ENCODE measurements around the gene APOO.

Gene APOO

GRCh38 chrX:23907498-23908218 is at the start of gene APOO, which contains the start of gene CXorf58:
Gene APOO (minus strand): TSS chrX:23907938. CDS start chrX:23907702, 236 bp downstream.
Gene CXorf58 (plus strand): TSS chrX:23908006. CDS start chrX:23910303, 2,297 bp downstream.
- DNase-seq (ENCODE audit: low read depth in 2 of 2), result peak; percentile 87

DNA sequence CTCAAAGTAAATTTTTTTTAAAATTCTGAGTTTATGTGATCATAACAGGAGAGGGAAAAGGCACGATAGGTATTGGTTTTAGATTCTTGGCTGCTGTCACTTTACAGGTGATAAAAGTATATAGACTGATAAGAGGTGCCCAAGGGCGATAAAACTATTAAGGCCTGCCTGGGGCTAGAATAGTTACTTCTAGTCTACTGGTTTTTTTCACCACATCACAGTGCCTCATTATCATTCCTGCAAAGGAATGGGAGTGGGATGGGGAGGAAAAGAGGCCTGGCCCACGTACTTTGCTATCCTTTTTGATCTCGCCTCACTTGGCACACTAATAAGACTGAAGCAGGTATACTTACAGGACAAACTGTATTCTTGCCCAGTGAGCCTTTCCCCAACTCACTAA is 46.7 kb upstream of the APOO start:
- no peak for DNase-seq (ENCODE audit: low read depth in 2 of 2)

GRCh38 chrX:23953908-23954269 is 46.2 kb upstream of the APOO start:
- DNase-seq (ENCODE audit: low read depth in 2 of 2), result no peak

DNA sequence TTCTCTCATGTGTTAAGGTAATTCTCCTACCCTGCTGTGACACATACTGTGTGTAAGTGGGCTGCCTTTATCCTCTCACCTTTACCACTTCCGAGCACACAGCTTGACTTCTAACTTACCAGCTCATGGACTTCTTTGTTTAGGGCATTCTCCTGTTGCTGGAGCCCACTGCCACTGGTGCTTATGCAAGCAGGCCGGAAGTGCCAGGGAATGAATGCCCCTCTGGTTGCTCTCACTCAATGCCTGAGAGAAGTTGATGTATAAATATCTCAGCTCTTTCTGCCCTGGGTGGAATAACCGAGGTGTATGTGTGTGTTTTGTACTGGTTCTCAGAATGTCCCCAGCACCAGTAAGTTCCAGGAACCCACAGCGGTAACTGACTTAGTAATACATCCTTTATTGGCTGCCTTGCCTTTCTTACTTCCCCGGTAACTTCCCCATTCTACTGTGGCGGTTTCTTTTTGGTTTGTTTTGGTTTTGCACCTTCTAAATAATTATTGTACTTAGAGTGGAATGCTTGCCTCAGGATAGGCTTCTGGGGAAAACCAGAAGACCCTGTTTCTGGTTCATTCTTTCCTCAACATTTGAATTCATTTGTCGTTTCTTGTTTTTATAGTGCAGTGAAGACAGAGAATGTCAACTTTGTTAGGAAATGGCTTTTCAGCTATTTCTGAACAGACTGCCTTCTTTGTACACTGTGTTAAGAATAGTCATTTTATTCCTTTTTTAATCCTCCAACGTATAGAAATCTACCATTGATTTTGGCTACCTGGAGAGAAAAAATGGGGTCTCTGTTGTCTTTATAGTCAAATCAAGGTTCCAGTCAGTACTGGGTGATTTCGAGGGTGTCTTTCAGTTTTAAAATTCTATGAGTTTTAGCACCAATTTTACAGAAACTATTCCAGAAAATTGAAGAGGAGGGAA is 45.5 kb upstream of the APOO start:
- DNase-seq (ENCODE audit: low read depth in 2 of 2), result peak in 1 of 2 donors; percentile 7

DNA sequence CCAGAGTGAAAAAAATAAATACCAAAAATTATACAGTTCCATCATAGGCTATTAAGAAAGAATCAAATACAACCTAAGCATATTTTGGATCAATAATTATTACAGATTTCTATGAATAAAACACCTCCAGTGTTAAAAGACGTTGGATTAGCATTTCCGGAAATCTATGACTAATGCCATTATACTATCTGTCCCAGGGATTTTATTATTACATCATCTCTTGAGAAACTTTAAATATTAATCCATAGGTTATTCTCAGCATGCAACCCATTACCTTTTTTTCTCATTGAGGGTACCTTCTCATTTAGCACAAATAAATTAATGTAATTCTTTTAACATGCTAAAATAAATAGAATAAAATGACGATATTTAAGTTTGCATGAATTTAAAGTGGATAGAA is 44.7 kb upstream of the APOO start:
- DNase-seq (ENCODE audit: low read depth in 2 of 2), result no peak

- no peak for DNase-seq (ENCODE audit: low read depth in 2 of 2)
Measured at GRCh38 chrX:23945206-23945605, 37.5 kb upstream of the APOO start.

- DNase-seq (ENCODE audit: low read depth in 2 of 2), result no peak
Measured at GRCh38 chrX:23944234-23944633, 36.5 kb upstream of the APOO start.

DNA sequence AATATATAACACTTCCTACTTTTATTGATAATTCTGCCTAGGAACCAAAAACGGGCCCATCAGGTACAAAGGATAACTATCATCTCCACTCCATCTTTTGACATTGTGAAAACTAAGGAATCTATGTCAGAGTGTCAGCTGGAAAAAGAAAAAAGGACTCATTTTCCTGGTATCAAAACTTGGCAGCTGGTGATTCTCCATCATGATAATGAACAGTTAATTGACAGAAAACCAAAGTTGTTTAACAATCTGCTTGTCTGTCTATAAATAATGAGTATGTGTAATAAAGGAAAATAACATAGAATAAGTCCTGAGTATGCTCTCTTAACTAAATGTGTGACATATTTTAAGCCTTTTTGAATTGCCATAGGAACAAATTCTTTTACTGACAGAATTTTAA is 31.5 kb upstream of the APOO start:
- no peak for DNase-seq (ENCODE audit: low read depth in 2 of 2)

DNA sequence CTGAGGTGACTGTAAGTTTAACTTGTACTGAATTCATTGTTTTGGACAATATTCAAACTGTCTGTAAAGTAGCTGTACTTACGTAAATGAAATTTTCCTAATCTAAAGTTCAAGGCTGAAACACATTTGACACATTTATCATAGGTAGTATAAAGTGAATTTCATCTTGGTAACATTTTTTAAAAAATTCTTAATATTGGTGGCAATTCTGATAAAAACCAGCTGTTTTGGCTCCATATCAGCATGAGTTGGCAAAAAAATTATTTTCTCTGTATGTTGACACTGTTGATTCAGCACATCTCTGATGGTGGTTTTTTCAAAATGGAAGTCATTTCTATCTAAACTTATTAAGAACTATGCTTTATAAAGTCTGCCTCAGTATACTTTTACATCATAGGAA is 31.0 kb upstream of the APOO start:
- no peak for DNase-seq (ENCODE audit: low read depth in 2 of 2)

DNA sequence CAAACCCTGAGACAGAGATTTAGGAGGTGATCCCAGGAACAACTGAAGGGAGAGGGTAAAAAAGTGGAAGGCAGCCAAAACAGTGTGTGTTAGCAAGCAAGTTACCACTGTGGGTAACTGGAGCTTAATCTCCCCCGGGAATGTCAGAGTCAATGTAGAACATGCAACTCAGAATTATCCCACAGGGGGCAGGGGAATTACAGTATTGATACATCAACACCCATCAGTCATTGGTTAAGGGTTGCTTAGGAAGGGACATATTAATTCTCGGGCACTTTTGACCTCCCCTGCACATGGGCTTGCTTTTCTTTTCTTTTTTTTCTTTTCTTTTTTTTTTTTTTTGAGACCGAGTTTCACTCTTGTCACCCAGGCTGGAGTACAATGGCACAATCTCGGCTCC is 29.4 kb upstream of the APOO start:
- DNase-seq (ENCODE audit: low read depth in 2 of 2), result no peak

GRCh38 chrX:23936180-23936579 is 28.4 kb upstream of the APOO start:
- no peak for DNase-seq (ENCODE audit: low read depth in 2 of 2)

GRCh38 chrX:23935106-23935505 is 27.4 kb upstream of the APOO start:
- DNase-seq (ENCODE audit: low read depth in 2 of 2), result no peak

- DNase-seq (ENCODE audit: low read depth in 2 of 2), result no peak
Measured at GRCh38 chrX:23932046-23932445, 24.3 kb upstream of the APOO start.

GRCh38 chrX:23930894-23931604 is 23.3 kb upstream of the APOO start:
- DNase-seq (ENCODE audit: low read depth in 2 of 2), result no peak

DNA sequence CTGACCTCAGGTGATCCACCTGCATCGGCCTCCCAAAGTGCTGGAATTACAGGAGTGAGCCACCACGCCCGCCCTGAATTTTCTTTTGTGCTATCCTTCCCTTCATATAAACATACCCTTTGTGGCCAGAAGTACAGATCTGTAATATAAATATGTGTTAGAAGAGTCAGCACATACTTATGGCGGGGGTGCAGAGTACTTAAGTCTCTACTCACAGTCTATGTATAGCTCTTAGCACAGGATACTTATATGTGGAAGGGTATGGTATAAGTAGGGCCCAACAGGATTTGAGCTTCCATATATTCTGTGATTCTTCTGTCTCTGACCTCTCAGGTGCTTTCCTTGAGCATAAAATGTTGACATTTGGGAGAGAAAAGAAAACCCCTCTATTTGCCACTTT is 18.3 kb upstream of the APOO start:
- no peak for DNase-seq (ENCODE audit: low read depth in 2 of 2)

- DNase-seq (ENCODE audit: low read depth in 2 of 2), result no peak
Measured at GRCh38 chrX:23919706-23920320, 12.1 kb upstream of the APOO start.

DNA sequence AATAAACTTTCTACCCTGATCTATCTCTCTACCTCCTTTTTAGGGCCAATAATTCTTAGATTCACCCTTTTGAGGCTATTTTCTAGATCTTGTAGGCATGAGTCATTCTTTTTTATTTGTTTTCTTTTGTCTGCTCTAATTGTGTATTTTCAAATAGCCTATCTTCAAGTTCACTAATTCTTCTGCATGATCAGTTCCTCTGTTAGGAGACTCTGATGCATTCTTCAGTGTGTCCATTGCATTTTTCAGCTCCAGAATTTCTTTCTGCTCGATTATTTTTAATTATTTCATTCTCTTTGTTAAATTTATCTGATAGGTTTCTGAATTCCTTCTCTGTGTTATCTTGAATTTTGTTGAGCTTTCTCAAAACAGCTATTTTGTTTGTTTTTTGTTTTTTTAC is 11.4 kb upstream of the APOO start:
- DNase-seq (ENCODE audit: low read depth in 2 of 2), result no peak

DNA sequence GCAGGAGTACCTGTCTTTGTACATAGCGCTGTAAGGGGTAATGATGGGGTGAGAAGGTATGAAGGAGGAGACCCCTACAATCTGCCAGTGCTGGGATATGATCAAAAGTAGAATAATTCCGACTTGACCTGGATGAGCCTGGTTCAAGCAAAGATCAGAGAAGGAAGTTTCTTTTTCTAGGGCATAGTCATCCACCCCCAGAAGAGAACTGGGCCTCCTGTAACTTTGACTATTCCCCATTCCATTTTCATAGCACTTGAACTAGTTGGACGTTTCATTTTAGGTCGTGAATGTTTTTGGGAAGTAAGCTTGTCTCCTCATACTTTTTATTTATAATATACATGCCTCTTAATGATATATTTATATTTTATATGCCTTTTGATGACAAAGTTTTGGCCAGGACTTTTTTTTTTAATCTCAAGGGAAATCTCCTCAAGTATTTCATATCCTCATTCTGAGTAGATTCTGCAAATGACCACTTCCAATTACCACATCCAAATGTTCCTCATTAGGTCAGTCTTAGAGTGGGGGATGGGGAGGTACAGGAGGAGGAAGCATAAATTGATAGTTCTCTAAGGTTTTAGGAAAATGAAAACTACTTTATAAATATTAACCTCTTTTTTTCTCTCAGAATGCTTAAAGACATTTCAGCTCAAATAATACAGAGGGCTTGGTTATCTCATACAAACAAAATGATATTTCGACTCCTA is 3.5 kb upstream of the APOO start:
- no peak for DNase-seq (ENCODE audit: low read depth in 2 of 2)

DNA sequence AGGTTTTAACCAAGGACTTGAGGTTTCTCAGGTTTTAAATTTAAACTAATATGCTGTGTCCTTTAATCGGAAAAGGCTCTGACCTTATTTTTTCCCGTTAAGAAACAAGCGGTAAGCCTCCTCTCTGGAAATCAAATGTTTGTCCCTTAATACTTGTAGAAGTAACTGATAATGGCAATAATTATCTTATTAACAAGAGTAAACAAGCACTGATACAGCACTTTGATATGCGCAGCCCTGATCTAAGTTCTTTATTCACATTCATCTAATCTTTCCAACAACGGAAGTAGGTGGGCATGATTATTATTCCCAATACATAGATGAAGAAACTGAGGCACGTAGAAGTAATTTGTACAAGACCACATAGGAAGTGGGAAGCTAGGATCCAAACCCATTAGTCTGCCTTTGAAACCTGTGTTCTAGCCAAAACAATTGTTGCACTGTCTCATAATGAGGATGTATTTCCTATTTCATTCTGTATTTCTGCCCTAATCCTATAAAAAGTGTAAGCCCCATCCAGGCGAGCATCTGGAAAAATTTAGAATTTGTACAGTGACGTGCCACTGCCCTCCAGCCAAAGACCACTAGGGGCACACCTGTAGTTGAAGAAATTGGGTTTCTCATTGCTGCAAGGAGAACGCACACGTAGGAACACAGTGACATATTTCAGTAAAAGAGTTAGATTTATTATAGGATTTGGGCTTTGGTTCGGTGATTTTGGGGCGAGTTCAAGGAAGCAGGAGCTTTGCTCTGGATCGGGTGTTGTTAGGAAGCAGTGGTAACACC is 674 bp upstream of the APOO start:
- no peak for DNase-seq (ENCODE audit: low read depth in 2 of 2)

DNA sequence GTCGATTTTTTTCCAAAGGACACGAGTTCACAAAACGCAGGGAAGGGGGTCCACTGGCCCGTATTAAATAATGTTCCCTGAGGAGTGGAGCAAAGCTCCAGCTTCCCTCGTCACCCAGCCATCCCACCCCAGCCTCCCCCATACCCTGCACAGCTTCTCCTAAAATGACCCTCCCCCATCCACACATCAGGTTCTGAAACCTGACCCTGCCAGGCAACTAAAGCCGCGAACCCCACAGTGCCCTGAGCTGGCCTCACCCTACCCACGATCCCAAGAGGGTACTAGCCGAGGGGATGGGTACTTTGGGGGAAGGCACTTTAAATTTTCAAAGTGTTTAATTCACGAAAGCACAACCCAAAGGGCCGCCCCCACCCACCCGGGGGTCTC is 634 bp downstream of the APOO start:
- DNase-seq (ENCODE audit: low read depth in 2 of 2), result no peak

DNA sequence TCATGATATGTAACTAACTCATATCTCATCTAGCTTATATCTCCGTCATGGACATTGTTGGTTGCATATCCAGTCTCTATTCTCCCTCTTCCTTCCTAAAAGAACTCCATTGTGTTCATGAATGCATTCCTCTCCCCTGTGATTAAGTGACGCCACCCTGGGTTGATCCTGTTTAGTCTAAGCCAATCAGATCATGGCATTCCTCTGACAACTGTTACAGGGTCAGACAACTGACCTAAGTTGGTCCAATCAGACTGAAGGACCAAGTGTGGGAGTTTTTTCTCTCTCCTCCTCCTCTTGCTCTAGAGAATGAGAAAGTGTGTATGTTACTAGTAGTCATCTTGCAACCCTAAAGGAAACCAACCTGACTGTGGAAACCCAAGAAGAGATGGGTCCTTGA is 3.6 kb downstream of the APOO start:
- no peak for DNase-seq (ENCODE audit: low read depth in 2 of 2)
